Stimulated activated CD4-positive, alpha-beta T cell treated with anti-CD3 and anti-CD28 coated beads, Interleukin-15, amount 100 ng/mL, for 24 hours (primary cell): ENCODE data around the gene URB1.
"Not testable (repeated sequence)": the region's sequence is repeated elsewhere in the genome, so short reads cannot be mapped to it uniquely, and the experiment has no call there.

Experiments
- DNase-seq: peaks from one replicate; pipeline ENCODE4 v3.0.0-alpha.2; 2020

Gene URB1

GRCh38 chr21:32370998-32371766 is 21.6 kb downstream of the URB1 start:
- no peak for DNase-seq

GRCh38 chr21:32368961-32369360 is 23.9 kb downstream of the URB1 start:
- DNase-seq: not testable (repeated sequence)

GRCh38 chr21:32368386-32368785 is 24.4 kb downstream of the URB1 start:
- no peak for DNase-seq

GRCh38 chr21:32367158-32367557 is 25.7 kb downstream of the URB1 start:
- no peak for DNase-seq

- DNase-seq: no peak
Observed at GRCh38 chr21:32366191-32366590, 26.6 kb downstream of the URB1 start.

- DNase-seq: no peak
Observed at GRCh38 chr21:32364796-32365195, 28.0 kb downstream of the URB1 start.

- DNase-seq: no peak
Observed at GRCh38 chr21:32364387-32364786, 28.4 kb downstream of the URB1 start.

GRCh38 chr21:32360401-32360975 is 32.3 kb downstream of the URB1 start:
- DNase-seq: no peak

- DNase-seq: no peak
Observed at GRCh38 chr21:32359719-32360260, 33.0 kb downstream of the URB1 start.

- DNase-seq: no peak
Observed at GRCh38 chr21:32356874-32357395, 35.9 kb downstream of the URB1 start.

- DNase-seq: no peak
Observed at GRCh38 chr21:32353002-32353711, 39.7 kb downstream of the URB1 start.

- DNase-seq: no peak
Observed at GRCh38 chr21:32352526-32352925, 40.3 kb downstream of the URB1 start.

- DNase-seq: no peak
Observed at GRCh38 chr21:32351428-32351827, 41.4 kb downstream of the URB1 start.

GRCh38 chr21:32350981-32351380 is 41.8 kb downstream of the URB1 start:
- DNase-seq: no peak

GRCh38 chr21:32350211-32350980 is 42.4 kb downstream of the URB1 start:
- no peak for DNase-seq

- DNase-seq: no peak
Observed at GRCh38 chr21:32349333-32349944, 43.4 kb downstream of the URB1 start.

GRCh38 chr21:32348604-32349332 is 44.0 kb downstream of the URB1 start:
- no peak for DNase-seq

GRCh38 chr21:32347977-32348376 is 44.8 kb downstream of the URB1 start:
- no peak for DNase-seq

- no peak for DNase-seq
Observed at GRCh38 chr21:32347351-32347750, 45.5 kb downstream of the URB1 start.

- no peak for DNase-seq
Observed at GRCh38 chr21:32346951-32347350, 45.9 kb downstream of the URB1 start.
